ENCODE measurements around the gene AFDN. TPM values are rescaled to one million over a fixed set of nuclear protein-coding genes. Genes with fewer than 3 reads are reported as not detected.

Gene AFDN
- polyA plus RNA-seq, 1 of the 3 experiments (the other 2 are of a cell fraction) = 25.1 TPM

- no peaks in the 10 kb centered on the region for H4K20me1 ChIP-seq (ENCODE audit: insufficient read depth)
- H3K4me2 ChIP-seq = no peak overlapping the region
- no peaks in the 10 kb centered on the region for H3F3A ChIP-seq (replicated peaks; ENCODE audit: insufficient read depth)
- H2AFZ ChIP-seq (ENCODE audit: low read depth) = no peak overlapping the region
- POLR2A ChIA-PET = no interaction called here
- CTCF ChIA-PET = interaction anchor here (1.0 kb wide), 1 partner anchor 29 kb away, joined by 3 read pairs; no protein-coding TSS in a partner anchor
- no peak overlapping the region for H3K4me3 ChIP-seq (ENCODE audit: low read depth in 2 of 2, low read length in 1 of 2)
- no peaks in the 10 kb centered on the region for H3K9me3 ChIP-seq
- H3K36me3 ChIP-seq (replicated peaks in 1 of 2; ENCODE audit: control insufficient read depth in 1 of 2, insufficient read depth in 2 of 2, low read length in 1 of 2) = no peaks in the 10 kb centered on the region
- TF ChIP-seq POLR2AphosphoS5 (IDR thresholded peaks at IDR 0.05; ENCODE audit: low read depth, low read length) (no peak), NFIC (IDR thresholded peaks at IDR 0.05; ENCODE audit: borderline replicate concordance) (no peak), SMC3 (IDR thresholded peaks at IDR 0.05; ENCODE audit: low read depth, low read length) (no peak), PBX3 (IDR thresholded peaks at IDR 0.05) (no peak), FOSL2 (IDR thresholded peaks at IDR 0.05; ENCODE audit: borderline replicate concordance, low read depth) (no peak), USF2 (IDR thresholded peaks at IDR 0.05; ENCODE audit: borderline replicate concordance, low read depth, low read length) (no peak), MAX (IDR thresholded peaks at IDR 0.05; ENCODE audit: low read depth) (no peak)
- H3K27me3 ChIP-seq (ENCODE audit: insufficient read depth) = no peaks in the 10 kb centered on the region
- no peaks in the 10 kb centered on the region for H3K79me2 ChIP-seq (ENCODE audit: insufficient read depth)
- no peak for DNase-seq
- no peaks in the 10 kb centered on the region; a peak in 1 of 4 replicates for H3K4me1 ChIP-seq (ENCODE audit: control insufficient read depth in 1 of 2, insufficient read depth in 2 of 2, low read depth in 1 of 2, low read length in 1 of 2)
- H3K27ac ChIP-seq (ENCODE audit: low read depth in 2 of 2, low read length in 1 of 2) = no peak overlapping the region
- H3K9ac ChIP-seq = no peak overlapping the region
- WGBS (ENCODE audit: low lambda C conversion rate) = 21% methylated on average over 1 of the region's 1 CpG
- H3K9me2 ChIP-seq = no peaks in the 10 kb centered on the region
Observed at GRCh38 chr6:167817729-167818128, 9.0 kb upstream of the AFDN start.

- peaks cover 4% of the 10 kb centered on the region for H3F3A ChIP-seq (replicated peaks; ENCODE audit: insufficient read depth)
- H3K27ac ChIP-seq (ENCODE audit: low read depth in 2 of 2, low read length in 1 of 2) = no peak overlapping the region
- no peak overlapping the region for H2AFZ ChIP-seq (ENCODE audit: low read depth)
- no peak overlapping the region for H3K4me2 ChIP-seq
- H4K20me1 ChIP-seq (ENCODE audit: insufficient read depth) = no peaks in the 10 kb centered on the region
- no peaks in the 10 kb centered on the region for H3K36me3 ChIP-seq (replicated peaks in 1 of 2; ENCODE audit: control insufficient read depth in 1 of 2, insufficient read depth in 2 of 2, low read length in 1 of 2)
- no peaks in the 10 kb centered on the region for H3K27me3 ChIP-seq (ENCODE audit: insufficient read depth)
- no peaks in the 10 kb centered on the region for H3K9me3 ChIP-seq
- ChIA-PET POLR2A (no interaction called here), CTCF (interaction anchor here (0.6 kb wide), 1 partner anchor 72 kb away, joined by 3 read pairs; no protein-coding TSS in a partner anchor)
- no peaks in the 10 kb centered on the region; a peak in 1 of 4 replicates for H3K4me1 ChIP-seq (ENCODE audit: control insufficient read depth in 1 of 2, insufficient read depth in 2 of 2, low read depth in 1 of 2, low read length in 1 of 2)
- H3K4me3 ChIP-seq (ENCODE audit: low read depth in 2 of 2, low read length in 1 of 2) = no peak overlapping the region
- no peak overlapping the region for H3K9ac ChIP-seq
- H3K79me2 ChIP-seq (ENCODE audit: insufficient read depth) = no peaks in the 10 kb centered on the region
- 76% methylated on average over 11 of the region's 11 CpGs for WGBS (ENCODE audit: low lambda C conversion rate)
- no peaks in the 10 kb centered on the region for H3K9me2 ChIP-seq
- no peak for DNase-seq
- TF ChIP-seq ELF1 (IDR thresholded peaks at IDR 0.05) = no peak
- no peak for TF ChIP-seq TAF1 (IDR thresholded peaks at IDR 0.05; ENCODE audit: borderline replicate concordance, low read depth, low read length)
- no peak for TF ChIP-seq FOXM1 (IDR thresholded peaks at IDR 0.05; ENCODE audit: low read depth)
- TF ChIP-seq MXI1 (IDR thresholded peaks at IDR 0.05; ENCODE audit: low read depth, low read length) = no peak
- TF ChIP-seq SIN3A (IDR thresholded peaks at IDR 0.05; ENCODE audit: borderline replicate concordance, low read depth, low read length) = no peak
Observed at GRCh38 chr6:167819576-167819975, 7.1 kb upstream of the AFDN start.
